AG09309 (cell line): Measurements from ENCODE around the gene KRT7.

ENCODE experiments used
- DNase-seq: peaks from one replicate; pipeline ENCODE4 v3.0.0-alpha.2; 2010; ENCODE audit warnings: low read depth
- H3K4me3 ChIP-seq: 2 replicates; pipeline ENCODE4 v1.5.1; 2011; ENCODE audit warnings: mild to moderate bottlenecking, low read depth, low read length, moderate library complexity; ENCODE audit not compliant: control insufficient read depth
- CTCF ChIP-seq: IDR thresholded peaks from 2 replicates; pipeline ENCODE4 v1.5.1; 2011; ENCODE audit warnings: mild to moderate bottlenecking, low read depth, low read length, inconsistent platforms; ENCODE audit not compliant: insufficient read depth, control insufficient read depth; ENCODE audit errors: missing control alignments

Gene KRT7

GRCh38 chr12:52217223-52217622 is 15.8 kb upstream of the KRT7 start:
- no peak for DNase-seq
- no peak for TF ChIP-seq CTCF
- no peak overlapping the region for H3K4me3 ChIP-seq

DNA sequence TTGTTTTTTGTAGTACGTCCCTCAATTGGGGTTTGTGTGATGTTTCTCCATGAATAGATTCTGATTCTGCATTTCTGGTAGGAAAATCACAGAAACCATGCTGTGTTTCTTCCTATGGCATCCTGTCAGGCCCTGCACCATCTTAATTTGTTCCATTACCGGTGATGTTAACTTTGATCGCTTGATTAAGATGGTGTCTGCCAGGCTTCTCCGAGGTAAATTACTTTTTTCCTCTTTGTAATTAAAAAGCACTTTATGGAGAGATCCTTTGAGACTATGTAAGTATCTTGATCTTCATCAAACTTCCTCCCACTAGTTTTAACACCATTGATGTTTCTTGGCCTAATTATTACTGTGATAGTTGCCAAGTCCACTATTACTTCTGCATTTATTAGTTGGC is 15.0 kb upstream of the KRT7 start:
- TF ChIP-seq CTCF, result no peak
- no peak overlapping the region for H3K4me3 ChIP-seq
- DNase-seq, result no peak

DNA sequence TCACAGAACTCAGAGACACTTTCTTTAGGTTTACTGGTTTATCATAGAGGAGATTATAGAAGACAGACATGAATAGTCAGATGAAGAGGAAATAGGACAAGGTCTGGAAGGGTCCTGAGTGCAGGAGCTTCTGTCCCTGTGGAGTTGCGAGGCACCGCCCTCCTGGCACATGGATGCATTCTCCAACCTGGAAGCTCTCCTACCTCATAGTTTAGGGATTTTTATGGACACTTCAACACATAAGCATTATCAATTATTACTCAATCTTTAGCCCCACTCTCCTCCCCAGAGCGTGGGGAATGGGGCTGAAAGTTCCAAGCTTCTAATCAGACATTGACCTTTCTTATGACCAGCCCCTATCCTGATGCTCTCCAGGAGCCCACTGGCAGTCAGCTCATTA is 12.6 kb upstream of the KRT7 start:
- no peak for TF ChIP-seq CTCF
- DNase-seq, result no peak
- no peak overlapping the region for H3K4me3 ChIP-seq

- H3K4me3 ChIP-seq, result no peak overlapping the region
- no peak for TF ChIP-seq CTCF
- no peak for DNase-seq
These were observed 11.8 kb upstream of the KRT7 start for GRCh38 chr12:52221070-52221781.

DNA sequence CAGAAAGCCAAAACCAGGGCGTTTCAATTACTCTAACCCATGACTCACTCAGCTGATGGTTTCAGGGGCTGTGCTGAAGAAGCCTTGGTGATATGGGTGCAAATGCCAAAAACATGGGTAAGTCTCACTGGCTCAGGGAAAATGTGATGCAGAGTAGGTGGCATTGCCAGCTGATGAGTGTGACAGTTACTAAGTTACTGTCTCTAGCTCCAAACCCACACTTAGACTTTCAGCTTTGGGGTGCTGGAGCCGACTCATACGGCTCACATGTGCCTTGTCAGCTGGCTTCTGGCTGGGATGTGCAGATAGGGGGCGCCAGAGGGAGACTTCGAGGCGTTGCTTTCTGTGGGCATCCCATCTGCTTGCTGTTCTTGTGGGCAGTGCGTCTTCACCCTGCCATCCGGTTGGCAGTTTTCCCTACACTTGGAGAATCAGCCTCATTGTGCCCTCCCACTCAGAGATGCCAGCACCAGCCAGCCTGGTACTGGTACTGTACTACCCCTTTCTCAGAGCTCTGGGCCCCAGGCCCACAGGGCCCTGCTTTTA is 11.1 kb upstream of the KRT7 start:
- TF ChIP-seq CTCF, result peak; percentile 64
- DNase-seq, result no peak
- no peak overlapping the region for H3K4me3 ChIP-seq

GRCh38 chr12:52222692-52223091 is 10.4 kb upstream of the KRT7 start:
- no peak overlapping the region for H3K4me3 ChIP-seq
- no peak for TF ChIP-seq CTCF
- DNase-seq, result no peak
